ENCODE measurements around the gene TMEM120A.

GRCh38 chr7:75955331-75955955, 39.0 kb downstream of the TMEM120A start:
- TF ChIP-seq POLR2A (IDR thresholded peaks at IDR 0.05; ENCODE audit: extremely low read depth, insufficient read length) (no peak), CTCF (IDR thresholded peaks at IDR 0.05; ENCODE audit: low read depth, low read length) (no peak)
